ENCODE results near the gene IGFBP5.

Gene IGFBP5, protein sequence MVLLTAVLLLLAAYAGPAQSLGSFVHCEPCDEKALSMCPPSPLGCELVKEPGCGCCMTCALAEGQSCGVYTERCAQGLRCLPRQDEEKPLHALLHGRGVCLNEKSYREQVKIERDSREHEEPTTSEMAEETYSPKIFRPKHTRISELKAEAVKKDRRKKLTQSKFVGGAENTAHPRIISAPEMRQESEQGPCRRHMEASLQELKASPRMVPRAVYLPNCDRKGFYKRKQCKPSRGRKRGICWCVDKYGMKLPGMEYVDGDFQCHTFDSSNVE

DNA sequence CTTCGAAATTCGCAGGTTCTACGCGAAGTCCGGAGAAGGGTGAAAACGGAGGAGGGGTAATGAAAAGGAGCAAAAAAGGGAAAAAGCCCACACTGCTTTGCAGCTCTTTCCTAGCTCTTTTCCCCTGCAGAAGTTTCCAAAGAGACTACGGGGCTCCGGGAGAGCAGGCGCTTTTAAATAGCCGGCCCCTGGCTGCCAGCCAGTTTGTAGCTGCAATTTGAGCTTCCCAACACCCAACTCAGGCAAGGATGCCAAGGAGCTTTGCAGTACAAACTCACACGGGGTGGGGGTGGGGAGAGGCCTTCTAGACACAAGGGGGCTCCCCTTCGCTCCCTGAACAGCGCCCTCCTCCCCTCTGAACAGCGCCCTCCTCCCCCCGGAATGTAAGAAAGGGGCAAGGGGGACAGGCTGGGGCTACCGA is at the start of gene IGFBP5:
IGFBP5 (minus strand) TSS at position 149 of the 421 bp plus-strand sequence. CDS start 774 bp downstream, outside the sequence.
- FAIRE-seq = no peak
- DNase-seq (ENCODE audit: low spot score) = no peak

DNA sequence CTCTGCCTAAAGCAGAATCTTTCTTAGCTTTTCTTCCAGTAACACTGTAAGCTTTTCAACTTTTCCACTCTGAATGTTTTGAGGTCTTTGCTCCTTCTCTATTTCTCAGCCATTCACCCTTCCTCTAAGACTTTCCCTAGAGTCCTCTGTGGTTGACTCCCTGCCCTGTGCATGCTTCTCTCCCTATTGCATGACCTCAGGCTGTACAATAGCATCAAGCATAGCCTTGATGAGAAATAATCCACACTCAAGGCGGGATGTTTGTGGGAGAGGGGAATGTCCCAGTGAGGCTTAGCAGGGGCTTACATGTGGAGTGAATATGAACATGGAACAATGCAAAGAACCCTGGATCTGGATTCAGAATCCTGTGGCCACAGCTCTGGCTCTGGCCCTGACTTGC is 48.4 kb upstream of the IGFBP5 start:
- DNase-seq (ENCODE audit: low spot score) = no peak
- no peak for FAIRE-seq

DNA sequence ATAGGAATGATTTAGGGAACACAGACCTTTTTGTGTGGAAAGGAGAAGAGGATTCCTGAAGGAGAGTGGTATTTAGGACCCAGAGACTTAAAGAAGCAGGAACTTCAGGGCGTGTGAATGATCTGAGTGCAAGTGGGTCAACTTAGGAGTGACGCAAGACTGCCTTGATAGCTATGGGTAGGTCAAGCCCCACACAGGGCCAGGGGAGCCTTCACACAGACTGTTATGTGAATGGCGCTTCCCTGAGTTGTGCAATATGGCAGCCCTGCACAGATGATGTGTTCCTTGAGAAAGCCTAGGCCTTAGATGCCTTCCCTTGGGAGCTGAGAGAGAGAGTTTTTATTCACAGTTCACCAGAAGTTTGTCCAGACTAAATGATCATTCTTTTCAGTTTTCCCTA is 47.1 kb upstream of the IGFBP5 start:
- DNase-seq (ENCODE audit: low spot score) (no peak), FAIRE-seq (no peak)

DNA sequence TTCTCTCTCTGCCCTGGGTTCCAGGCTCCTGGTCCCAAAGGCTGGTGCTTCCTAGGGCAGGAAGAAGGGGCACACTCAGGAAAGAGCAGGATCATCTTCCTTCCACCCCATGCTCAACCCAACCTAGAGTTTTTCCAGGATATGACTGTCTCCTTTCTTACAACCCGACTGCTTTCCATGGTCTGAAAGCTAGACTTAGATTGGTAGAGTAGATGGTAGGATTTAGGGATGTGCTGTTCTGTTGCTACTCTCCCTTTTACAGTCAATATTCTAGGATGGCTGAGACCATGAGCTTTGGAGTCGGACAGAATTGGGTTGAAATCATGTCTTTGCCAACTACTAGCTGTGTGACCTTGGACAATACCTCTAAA is 45.9 kb upstream of the IGFBP5 start:
- no peak for FAIRE-seq

DNA sequence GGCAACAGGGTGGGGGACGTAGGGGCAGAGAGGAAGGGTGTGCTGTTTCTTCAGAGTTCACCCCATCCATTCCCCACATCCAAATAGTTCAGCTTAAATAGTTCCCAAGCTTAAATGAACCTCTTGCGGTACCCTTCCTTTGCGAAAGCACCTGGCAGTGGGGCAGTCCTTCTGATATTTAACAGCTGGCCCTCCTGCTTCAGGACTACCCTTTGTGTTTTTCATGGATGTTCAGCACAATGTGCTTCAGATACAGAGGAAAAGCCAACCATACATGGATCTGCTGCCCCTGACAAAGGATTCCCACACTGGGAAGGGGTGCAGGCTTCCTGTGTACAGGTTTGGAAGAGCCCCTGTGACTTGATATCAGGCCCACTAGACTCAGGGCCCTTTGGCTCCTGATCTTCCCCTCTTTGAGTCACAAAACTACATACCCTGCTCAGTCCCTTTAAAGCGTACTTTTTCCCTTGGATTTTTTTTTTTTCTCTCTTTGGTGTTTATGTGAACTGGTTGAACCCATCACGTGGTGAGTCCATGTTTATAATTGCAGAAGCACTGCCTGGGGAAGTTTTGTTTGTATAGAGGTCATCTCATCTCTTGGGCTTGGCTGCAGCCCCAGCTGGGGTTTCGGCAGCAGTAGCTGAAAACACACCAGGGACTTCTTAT is 45.3 kb upstream of the IGFBP5 start:
- DNase-seq (ENCODE audit: low spot score) (no peak), FAIRE-seq (no peak)

More for the DNA sequence above, 45.9 kb upstream of the IGFBP5 start:
- no peak for DNase-seq (ENCODE audit: low spot score)

DNA sequence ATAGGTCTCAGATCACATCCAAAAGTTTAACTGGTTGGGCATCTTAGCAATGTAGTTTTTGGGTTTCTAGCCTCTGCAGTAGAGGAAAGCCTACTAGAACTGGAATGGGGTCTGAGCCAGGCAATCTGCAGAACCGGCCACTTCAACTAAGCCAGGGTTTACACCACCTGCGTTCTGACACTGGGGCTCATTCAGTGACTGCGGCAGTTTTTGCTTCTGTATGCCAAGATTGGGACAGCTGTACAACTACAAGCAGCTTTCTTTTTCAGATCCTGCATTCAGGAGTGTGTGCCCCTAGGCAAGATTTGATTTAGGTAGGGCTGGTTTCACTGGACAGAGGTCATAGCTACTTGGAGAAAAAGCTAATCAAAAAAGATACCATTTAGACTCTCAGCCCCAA is 43.7 kb upstream of the IGFBP5 start:
- DNase-seq (ENCODE audit: low spot score) = no peak
- no peak for FAIRE-seq

DNA sequence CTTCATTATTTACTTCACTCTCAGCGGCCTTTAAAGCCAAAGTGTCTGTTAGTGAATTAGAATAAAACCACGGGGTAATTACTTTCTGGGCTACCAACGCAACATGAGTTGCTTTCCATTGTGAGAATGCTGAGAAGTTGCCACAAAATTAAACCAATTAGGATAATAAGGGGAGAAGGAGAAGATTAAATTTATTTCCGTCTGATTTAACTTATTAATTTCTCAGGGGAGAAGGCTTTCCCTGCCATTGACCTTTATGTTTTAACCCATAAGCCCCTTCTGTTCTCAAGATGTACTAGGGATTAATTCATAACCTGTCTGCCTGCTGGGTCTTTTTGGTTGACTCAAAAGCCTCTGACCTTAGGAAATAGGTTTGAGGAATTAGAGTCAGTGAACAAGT is 42.3 kb upstream of the IGFBP5 start:
- no peak for DNase-seq (ENCODE audit: low spot score)
- FAIRE-seq = no peak

DNA sequence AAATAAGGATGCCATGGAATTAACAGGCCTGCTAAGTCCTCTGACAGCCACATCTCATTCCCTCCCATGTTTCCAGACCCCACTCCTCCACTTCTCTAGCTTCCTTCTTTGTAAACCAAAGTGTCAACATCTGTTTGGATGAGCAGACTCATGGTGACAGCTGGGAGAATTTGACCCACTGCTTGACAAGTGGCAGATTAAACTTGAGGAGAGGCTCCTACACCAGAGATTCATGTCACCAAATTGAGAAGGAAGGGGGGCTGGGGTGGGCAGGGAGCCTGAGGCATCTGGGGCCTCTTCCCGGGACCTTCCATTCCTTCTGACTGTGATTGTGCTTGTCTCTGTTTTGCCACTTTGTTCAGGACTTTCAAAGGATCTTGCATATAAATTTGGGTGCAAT is 41.0 kb upstream of the IGFBP5 start:
- DNase-seq (ENCODE audit: low spot score) (no peak), FAIRE-seq (no peak)

DNA sequence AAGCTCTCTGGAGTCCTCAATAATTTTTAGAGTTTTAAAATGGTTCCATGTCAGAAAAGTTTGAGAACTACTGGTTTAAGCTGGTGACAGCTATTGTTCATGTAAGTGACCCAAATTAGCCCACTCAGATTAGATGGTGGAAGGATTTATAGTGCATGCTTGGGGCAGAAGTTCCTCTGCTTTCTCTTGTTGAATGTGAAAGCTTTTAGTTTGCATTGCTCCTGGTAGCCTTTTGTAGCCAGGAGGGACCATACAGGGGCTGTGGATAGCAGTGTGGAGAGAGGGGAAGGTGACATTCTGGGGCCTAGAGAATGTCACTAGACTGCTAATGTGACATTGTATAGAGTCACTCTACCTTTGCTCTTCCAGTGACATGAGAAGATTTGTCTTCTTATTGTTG is 40.3 kb upstream of the IGFBP5 start:
- no peak for FAIRE-seq
- no peak for DNase-seq (ENCODE audit: low spot score)

DNA sequence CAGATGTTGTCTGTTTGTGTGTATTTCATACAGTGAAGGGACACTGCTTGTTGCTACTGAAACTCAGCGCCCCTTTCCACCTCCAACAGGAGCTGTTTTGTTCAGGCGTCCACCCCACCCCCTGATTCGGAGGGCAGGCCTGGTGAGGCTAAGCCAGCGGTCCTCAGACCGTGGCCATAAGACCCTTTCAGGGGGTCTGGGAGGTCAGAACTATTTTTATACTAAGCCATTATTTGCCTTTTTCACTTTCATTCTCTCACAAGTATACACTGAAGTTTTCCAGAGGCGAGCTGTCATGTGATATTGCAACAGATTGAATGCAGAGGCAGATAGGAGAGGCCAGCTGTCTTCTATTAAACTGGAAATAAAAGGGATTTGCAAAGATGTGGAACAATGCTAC is 39.7 kb upstream of the IGFBP5 start:
- no peak for FAIRE-seq
- no peak for DNase-seq (ENCODE audit: low spot score)

DNA sequence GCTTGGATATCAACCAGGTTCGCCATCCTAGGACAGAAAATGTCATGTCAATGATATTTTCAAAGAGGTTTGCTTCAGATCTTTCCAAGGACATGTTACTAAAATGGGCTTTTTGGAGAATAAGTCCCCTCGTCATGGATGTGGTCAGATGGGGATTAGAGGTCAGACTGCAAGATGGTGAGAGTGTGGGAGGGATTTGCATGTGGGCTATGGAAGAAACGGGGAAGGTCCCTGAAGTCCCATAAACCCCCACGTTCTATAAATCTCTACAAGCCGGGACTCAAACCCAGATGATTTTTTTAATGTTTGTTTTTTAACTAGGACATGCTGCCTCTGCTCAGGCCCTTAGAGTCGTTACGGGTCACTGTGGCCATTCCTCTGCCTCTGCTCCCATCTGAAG is 37.7 kb upstream of the IGFBP5 start:
- no peak for FAIRE-seq
- no peak for DNase-seq (ENCODE audit: low spot score)

DNA sequence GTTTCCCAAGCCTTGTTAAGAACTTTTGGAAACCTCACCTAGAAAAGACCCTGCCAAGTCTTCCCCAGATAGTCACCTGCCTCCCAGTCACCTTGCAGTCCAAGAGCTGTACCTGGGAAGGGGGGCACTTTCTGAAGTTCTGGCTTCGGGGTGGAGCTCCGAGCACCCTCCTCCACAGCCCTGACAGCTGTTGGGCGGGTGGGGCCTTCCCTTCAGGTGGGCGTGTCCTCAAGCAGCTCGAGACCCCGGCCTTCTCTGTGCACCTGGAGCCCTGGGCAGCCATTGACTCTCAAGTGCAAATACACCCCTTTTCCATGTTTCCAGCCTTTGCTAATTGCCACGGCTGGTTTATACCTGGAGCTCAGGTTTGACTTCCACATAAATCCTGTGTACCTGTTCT is 37.0 kb upstream of the IGFBP5 start:
- FAIRE-seq (no peak), DNase-seq (ENCODE audit: low spot score) (no peak)

DNA sequence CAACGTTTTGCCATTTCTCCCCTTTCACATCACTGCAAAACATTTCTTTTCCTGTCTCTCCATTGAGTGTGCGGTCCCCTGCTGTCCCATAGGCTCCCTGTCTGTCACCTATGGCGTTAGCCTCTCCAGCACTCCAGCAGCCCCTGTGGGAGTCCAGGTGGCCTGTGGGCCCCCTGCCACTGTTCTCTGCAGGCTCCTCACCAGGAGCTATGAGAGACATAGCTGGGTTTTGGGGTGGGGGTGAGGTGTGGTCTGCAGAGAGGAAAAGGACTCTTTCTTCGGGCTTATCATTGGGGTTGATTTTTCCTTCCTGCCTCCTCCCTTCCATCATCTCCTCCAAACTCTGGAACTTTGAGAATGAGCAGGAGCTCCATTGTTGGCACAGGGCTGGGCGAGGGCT is 36.1 kb upstream of the IGFBP5 start:
- FAIRE-seq (no peak), DNase-seq (ENCODE audit: low spot score) (no peak)

DNA sequence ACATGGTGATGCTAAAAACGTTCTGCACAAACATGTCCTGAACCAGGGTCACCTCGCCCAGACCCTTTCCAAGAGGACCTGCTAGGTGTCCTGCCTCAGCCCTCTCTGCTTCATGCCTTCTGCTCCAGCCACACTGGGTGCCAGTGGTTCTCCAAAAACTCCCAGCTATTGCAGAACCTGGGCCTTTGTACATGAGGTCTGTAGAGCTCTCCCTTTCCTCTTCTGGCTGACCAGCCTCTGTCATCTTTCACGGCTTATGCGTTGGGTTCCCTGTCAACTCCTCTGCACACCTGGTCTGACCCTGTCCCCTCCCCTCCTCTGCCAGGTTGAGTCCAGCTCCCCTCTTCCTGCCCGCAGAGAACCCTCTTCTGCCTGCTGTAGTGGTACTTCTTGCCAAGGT is 35.5 kb upstream of the IGFBP5 start:
- FAIRE-seq (no peak), DNase-seq (ENCODE audit: low spot score) (no peak)

DNA sequence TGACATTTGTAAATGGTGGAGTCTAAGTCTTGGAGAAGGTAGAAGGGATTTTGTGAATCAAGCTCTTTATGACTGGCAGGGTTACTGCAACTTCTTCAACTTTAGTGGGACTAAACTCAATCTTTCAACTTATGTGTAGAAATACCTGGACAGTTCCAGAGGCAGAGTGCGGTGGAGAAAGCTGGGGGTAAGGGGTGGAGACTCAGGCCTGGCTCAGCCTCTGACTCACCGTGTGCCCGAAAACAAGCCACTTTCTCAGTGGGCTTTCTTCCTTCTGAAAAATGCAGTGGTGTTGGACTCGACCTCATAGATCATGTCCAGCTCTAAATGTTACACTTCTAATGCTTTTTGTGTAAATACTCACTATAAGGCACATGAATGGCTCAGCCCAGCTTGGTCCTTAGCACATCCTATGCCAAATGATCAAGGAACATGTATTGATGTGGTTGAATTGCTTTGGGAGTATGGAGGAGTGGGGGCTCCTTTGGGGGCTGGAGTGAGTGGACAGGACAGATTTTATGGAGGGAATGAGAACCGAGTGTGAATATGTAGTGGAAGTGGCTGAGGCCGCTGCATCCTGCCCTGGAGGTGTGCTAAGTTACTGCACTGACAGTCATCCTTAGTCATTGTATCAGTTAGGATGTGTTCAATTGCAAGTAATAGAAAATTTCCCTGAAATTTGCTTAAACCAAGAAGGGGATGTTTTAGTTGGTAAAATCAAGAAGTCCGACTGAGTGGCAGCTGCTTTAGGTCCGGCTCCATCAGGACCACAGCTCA is 32.2 kb upstream of the IGFBP5 start:
- no peak for DNase-seq (ENCODE audit: low spot score)
- no peak for FAIRE-seq

DNA sequence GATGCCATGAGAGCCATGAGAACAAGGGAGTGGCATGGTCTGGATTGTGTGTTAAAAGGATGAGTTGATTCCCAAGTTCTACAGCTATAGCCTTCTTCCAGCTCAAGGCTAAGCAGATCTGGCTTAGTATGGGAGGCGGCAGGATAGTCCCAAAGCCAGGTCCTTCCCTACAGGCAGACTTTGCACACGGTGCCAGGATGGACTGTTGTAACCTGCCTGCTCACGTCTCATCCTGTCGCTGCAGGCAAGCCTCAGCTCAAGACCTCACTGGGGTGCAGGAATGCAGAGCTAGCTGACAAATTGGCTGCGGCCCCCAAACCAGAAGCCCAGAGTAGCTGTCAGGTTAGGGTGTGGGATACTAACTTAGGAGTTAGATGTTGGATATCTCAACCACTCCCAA is 28.8 kb upstream of the IGFBP5 start:
- FAIRE-seq = no peak

DNA sequence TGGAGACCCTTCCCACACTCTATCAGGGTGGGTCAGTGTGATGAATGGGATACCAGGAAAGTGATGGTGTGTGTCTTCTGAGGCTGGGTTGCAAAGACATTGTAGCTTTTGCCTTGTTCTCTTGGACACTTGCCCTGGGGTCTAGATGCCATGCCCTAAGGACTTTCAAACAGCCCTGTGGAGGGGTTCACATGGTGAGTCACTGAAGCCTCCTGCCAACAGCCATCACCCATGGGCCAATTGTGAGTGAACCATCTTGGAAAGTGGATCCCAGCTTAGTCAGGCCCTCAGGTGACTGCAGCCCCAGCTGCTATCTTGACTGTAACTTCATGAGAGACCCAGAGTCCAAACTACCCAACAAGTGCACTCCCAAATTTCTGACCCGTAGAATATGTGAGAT is 25.8 kb upstream of the IGFBP5 start:
- FAIRE-seq (no peak), DNase-seq (ENCODE audit: low spot score) (no peak)

More for the DNA sequence above, 28.8 kb upstream of the IGFBP5 start:
- DNase-seq (ENCODE audit: low spot score) = no peak

DNA sequence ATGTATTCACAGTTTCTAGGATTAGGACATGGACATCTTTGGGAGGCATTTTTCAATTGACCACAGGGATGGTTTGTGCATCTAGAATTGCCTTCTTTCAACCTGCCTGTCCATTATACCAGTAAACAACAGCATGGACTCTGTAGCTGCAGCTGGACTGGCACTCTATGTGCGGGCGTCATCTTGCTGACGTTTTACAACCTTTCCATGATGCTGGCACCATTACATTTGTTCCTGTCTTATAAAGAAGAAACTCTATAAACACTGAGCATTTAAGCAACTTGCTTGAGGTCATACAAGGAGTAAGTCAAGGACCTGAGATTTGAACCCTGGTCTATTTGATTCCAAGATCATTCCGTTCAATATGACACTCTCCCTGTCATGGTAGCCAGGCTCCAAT is 25.4 kb upstream of the IGFBP5 start:
- FAIRE-seq (no peak), DNase-seq (ENCODE audit: low spot score) (no peak)

DNA sequence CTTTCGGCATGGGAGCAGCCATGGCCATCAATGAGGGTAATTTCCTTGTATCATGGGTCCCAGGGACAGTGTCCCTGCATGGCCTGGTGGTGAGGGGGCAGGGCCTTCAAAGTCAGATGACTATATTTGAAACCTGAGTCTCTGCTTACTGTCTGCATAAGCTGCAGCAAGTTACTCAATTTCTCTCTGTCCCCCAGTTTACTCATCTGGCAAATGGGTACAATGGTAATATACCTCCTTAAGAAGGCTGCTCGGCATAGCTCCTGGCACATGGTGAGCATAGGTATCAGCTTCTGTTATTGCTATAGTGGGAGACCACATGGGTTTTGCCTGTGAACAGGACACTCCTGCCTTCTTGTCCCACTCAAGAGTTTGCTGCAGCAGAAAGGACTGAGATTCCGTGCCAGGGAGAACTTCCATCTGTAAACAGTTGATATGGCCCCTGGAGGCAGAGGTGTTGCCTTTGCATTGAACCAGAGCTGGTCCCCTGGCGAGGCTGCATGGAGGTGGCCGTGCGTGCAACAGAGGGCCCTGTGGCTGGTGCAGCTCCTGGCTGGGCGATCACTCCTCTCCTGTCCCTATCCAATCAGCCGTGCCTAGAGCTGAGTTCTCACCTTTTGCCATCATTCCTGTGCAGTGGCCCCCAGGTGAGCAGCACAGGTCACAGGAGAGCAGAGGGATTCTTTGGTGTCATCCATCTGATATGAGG is 22.7 kb upstream of the IGFBP5 start:
- DNase-seq (ENCODE audit: low spot score) = no peak
- no peak for FAIRE-seq

DNA sequence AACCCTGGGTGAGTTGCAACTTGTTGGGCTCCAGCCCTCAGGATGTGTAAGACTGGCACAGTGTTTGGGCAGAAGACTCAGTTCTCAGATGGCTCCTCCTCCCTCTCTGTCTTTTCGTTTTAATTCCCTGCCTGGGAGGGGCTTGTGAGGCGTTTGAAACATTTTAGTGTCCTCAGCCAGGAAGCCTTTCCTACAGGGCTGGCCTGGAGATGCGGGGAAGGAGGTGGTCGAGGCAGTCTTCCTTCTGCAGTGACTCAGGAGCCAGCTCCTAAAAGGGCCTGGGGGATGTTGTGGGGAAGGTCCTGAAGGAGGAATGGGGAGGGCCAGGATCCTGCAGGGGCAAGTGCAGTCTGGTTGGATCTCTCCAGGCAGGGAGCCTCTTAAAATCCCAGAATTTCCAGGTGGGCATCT is 22.1 kb upstream of the IGFBP5 start:
- FAIRE-seq (no peak), DNase-seq (ENCODE audit: low spot score) (no peak)

DNA sequence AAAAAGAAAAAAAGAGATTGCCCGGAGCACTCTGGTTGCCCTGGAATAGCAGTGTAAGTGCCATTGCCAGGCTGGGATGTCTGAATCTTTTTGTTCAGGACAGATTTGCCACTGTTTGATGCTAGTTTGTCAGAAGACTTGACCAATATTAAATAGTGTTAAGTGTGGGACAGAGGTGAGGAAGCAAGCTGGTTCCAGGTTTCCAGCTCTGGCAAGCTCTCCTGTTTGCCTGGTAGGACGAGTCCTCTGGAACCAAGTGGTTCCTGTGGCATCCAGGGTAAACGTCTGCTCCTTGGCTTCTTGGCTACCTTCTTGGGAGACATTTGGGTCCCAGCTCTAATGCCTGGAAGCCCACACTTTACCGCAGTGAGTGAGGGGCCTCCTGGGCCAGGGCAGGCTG is 20.8 kb upstream of the IGFBP5 start:
- DNase-seq (ENCODE audit: low spot score) (no peak), FAIRE-seq (no peak)

DNA sequence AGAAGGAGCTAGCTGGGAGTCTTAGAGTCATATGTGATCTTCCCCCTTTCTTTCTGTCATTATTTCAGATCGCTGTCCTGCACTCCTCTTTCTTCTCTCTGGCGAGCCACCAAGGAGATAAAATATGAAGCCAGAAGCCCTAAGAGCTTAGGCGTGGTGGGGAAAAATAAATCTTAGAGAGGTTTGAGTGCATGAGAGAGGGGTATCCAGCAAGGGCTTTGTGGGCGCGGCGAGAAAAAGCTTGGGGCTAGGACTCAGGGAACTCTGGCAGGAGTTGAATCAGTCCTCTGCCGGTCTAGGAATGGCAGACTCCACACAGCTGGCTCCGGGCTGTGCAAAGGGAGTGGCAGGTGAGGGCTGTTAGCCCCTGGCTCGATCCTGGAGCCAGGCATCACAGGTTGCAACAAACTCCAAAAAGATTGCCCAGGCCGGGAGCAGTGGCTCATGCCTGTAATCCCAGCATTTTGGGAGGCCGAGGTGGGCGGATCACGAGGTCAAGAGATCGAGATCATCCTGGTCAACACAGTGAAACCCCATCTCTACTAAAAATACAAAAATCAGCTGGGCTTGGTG is 20.1 kb upstream of the IGFBP5 start:
- FAIRE-seq (no peak), DNase-seq (ENCODE audit: low spot score) (no peak)
